ENCODE results near the gene CD163L1. TPM values are rescaled to one million over a fixed set of nuclear protein-coding genes. Genes with fewer than 3 reads are reported as not detected.

Gene CD163L1
- total RNA-seq = not detected

DNA sequence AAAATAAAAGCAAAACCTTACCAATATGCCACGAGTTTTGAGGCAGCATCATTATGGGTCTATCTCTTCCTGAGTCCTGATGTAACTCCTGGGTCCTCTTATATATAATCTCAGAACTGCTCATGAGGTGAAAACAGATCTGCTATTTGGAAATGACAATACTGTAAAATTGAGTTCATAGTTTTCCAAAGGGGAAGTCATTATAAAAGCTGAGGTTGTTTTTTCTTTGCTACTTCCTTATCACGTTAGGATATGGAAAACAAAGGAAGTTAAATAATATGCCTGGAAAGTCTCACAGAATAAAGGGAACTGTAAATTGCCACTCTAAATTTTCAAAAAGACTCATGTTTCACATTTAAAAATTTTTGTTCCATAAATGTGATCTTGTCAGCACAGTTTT is at the start of gene CD163L1:
Gene CD163L1 (minus strand): TSS at position 78 of the 400 bp plus-strand sequence. CDS start 26 bp downstream, at position 52.
- Mint-ChIP-seq H3K27ac (no peak within 1 kb of the TSS), H3K36me3 (no peaks in the 10 kb centered on the region), H3K27me3 (peaks cover 44% of the 10 kb centered on the region), H3K4me3 (no peak within 1 kb of the TSS), H3K9me3 (peaks cover 6% of the 10 kb centered on the region), H3K4me1 (no peaks in the 10 kb centered on the region)
- no peak for DNase-seq

DNA sequence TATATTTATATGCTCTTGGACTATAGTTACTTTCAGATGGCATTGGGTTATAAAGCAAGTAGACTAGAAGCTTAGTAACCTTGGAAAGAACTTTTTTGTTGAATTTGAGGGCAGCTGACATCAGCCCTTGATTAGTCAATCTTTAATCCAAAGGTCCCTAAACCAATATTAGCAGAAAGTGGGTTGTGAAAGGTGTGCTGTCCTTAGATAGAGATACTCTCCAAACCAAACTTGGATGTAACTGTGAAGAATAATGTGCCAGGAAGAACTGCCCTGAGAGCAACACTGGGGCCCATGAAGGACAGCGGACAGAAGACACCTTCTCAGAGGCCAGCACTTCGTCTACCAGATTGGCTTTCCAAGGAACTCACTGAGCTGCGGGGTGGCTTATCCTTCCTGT is 49.1 kb upstream of the CD163L1 start:
- Mint-ChIP-seq H3K4me3 (no peak overlapping the region), H3K9me3 (no peaks in the 10 kb centered on the region), H3K36me3 (no peaks in the 10 kb centered on the region), H3K27me3 (peaks cover 16% of the 10 kb centered on the region), H3K4me1 (no peaks in the 10 kb centered on the region), H3K27ac (no peak overlapping the region)
- DNase-seq = no peak

DNA sequence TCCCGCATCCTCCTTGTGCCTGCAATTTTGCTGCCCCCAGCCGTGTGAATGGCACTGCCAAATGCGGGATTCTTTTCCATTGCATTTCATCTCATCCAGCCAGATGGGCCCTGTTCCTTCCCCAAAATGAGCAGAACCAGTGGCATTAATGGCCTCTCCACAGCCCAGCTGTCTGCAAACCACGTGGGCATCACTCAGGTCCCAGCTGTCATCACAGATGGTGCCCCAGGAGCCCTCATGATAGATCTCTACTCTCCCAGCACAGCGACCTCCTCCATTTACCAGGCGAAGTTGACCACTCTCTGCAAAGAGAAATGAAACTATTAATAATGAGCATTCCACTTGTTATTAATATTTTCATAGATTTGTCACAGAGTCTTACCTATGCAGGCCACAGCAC is 42.6 kb upstream of the CD163L1 start:
- no peaks in the 10 kb centered on the region for H3K9me3 Mint-ChIP-seq
- no peak overlapping the region for H3K27ac Mint-ChIP-seq
- peaks cover 8% of the 10 kb centered on the region for H3K27me3 Mint-ChIP-seq
- H3K4me1 Mint-ChIP-seq = no peaks in the 10 kb centered on the region
- H3K4me3 Mint-ChIP-seq = no peak overlapping the region
- no peaks in the 10 kb centered on the region for H3K36me3 Mint-ChIP-seq
- no peak for DNase-seq

GRCh38 chr12:7485095-7485494 is 41.1 kb upstream of the CD163L1 start:
- peaks cover 8% of the 10 kb centered on the region for H3K27me3 Mint-ChIP-seq
- no peaks in the 10 kb centered on the region for H3K36me3 Mint-ChIP-seq
- no peak for DNase-seq
- no peaks in the 10 kb centered on the region for H3K4me1 Mint-ChIP-seq
- H3K9me3 Mint-ChIP-seq = no peaks in the 10 kb centered on the region
- H3K4me3 Mint-ChIP-seq = no peak overlapping the region
- H3K27ac Mint-ChIP-seq = no peak overlapping the region

DNA sequence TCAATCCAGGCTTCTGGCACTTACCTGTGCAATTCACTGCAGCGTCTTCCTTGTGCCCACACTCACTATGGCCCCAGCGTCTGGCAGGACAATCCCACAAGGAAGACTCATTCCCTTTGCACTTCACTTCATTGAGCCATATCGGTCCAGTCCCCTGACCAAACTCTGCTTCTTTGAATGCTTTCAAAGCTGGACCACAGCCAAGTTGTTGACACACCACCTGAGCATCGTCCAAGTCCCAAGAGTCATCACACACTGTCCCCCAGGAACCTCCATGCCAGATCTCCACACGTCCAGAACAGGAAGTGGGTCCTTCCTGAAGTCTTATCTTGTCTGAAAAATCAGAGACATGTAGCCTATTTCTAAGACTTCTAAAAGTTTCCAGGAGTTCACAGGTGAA is 39.4 kb upstream of the CD163L1 start:
- H3K27ac Mint-ChIP-seq = no peak overlapping the region
- no peak overlapping the region for H3K4me3 Mint-ChIP-seq
- H3K27me3 Mint-ChIP-seq = peaks cover 8% of the 10 kb centered on the region
- no peak for DNase-seq
- H3K4me1 Mint-ChIP-seq = no peaks in the 10 kb centered on the region
- H3K36me3 Mint-ChIP-seq = no peaks in the 10 kb centered on the region
- H3K9me3 Mint-ChIP-seq = no peaks in the 10 kb centered on the region

- Mint-ChIP-seq H3K9me3 (no peaks in the 10 kb centered on the region), H3K4me3 (no peak overlapping the region), H3K4me1 (no peaks in the 10 kb centered on the region), H3K36me3 (no peaks in the 10 kb centered on the region), H3K27me3 (peaks cover 10% of the 10 kb centered on the region), H3K27ac (no peak overlapping the region)
- DNase-seq = no peak
Observed at GRCh38 chr12:7479771-7480170, 35.8 kb upstream of the CD163L1 start.

DNA sequence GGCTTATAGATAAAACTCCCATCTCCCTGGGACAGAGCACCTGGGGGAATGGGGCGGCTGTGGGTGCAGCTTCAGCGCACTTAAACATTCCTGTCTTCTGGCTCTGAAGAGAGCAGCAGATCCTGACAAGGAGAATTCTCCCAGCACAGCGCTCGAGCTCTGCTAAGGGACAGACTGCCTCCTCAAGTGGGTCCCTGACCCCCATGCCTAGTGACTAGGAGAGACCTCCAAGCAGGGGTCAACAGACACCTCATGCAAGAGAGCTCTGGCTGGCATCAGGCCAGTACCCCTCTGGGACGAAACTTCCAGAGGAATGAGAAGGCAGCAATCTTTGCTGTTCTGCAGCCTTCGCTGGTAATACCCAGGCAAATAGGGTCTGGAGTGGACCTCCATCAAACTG is 28.1 kb upstream of the CD163L1 start:
- H3K27me3 Mint-ChIP-seq = peaks cover 10% of the 10 kb centered on the region
- H3K9me3 Mint-ChIP-seq = peaks cover 9% of the 10 kb centered on the region
- no peak overlapping the region for H3K4me3 Mint-ChIP-seq
- no peaks in the 10 kb centered on the region for H3K4me1 Mint-ChIP-seq
- no peak for DNase-seq
- H3K27ac Mint-ChIP-seq = no peak overlapping the region
- no peaks in the 10 kb centered on the region for H3K36me3 Mint-ChIP-seq

DNA sequence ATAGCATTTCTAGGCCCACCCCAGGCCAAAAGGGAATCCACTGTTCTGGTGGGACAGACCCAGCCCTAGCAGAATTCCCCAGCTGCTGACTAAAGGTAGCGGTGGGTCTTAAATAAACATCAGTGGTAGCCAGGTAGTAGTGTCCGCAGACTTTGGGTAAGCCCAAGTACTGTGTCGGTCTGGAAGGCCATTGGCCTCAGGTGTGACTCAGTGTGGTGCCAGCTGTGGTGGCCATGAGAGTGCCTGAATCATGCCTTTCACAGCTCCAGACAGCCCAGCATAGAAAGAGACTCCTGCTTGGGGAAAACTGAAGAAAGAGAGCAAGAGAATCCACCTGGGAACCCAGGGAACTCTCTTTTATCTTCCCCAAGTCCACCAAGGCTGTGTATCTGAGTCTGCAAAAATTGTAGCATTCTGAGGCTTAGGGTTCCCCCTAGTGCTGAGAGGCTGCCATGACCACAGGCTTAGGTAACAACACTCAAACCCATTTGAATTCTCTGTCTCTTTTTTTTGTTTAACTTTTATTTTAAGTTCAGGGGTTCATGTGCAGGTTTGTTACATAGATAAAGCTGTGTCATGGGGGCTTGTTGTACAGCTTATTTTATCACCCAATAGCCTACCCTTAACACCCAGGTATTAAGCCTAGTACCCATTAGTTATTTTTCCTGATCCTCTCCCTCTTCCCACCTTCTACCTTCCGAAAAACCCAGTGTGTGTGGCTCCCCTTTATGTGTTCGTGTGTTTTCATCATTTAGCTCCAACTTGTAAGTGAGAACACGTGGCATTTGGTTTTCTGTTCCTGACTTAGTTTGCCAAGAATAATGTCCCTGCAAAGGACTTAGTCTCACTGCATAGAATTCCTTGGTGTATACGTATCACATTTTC is 16.7 kb upstream of the CD163L1 start:
- H3K27me3 Mint-ChIP-seq = peaks cover 2% of the 10 kb centered on the region
- no peak overlapping the region for H3K4me3 Mint-ChIP-seq
- H3K4me1 Mint-ChIP-seq = no peaks in the 10 kb centered on the region
- H3K36me3 Mint-ChIP-seq = peaks cover 1% of the 10 kb centered on the region
- H3K9me3 Mint-ChIP-seq = no peaks in the 10 kb centered on the region
- no peak overlapping the region for H3K27ac Mint-ChIP-seq
- DNase-seq = peak; percentile 37

DNA sequence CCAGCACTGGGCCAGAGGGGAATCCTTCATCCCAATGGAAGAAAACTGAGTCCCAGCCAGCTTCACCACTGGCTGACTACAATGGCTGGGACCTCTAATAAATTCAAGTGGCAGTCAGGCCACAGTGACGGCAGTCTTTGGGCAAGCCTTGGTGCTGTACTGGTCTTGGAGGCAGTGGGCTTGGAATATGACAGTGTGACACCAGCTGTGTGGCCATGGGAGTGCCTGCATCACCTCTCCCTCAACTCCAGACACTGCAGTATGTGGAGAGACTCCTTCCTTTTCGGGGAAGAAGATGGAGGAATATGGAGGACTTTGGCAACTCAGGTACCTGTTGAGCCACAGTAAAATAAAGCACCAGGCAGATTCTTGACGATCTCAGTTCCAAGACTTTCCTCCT is 16.0 kb upstream of the CD163L1 start:
- no peaks in the 10 kb centered on the region for H3K4me1 Mint-ChIP-seq
- no peaks in the 10 kb centered on the region for H3K27me3 Mint-ChIP-seq
- H3K4me3 Mint-ChIP-seq = no peak overlapping the region
- H3K9me3 Mint-ChIP-seq = no peaks in the 10 kb centered on the region
- no peaks in the 10 kb centered on the region for H3K36me3 Mint-ChIP-seq
- no peak for DNase-seq
- H3K27ac Mint-ChIP-seq = no peak overlapping the region

DNA sequence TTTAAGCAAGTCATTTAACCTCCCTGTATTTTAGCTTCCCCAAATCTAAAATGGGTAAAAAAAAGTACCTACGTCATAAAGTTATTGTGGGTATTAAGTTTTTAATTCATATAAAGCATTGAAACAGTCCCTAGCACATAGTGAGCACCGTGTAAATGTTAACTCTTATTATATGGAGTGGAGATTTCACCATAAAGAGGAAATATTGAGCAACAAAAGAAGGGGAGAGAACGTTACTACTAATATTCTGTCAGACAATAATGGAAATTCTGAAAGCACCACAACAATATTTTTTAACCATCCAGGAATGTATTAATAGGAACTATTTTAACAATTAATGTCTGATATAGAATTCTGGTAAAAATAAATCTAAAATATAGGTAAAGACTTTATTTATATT is 7.8 kb upstream of the CD163L1 start:
- peaks cover 7% of the 10 kb centered on the region for H3K9me3 Mint-ChIP-seq
- no peak overlapping the region for H3K27ac Mint-ChIP-seq
- no peak overlapping the region for H3K4me3 Mint-ChIP-seq
- DNase-seq = no peak
- peaks cover 10% of the 10 kb centered on the region for H3K27me3 Mint-ChIP-seq
- no peaks in the 10 kb centered on the region for H3K36me3 Mint-ChIP-seq
- no peaks in the 10 kb centered on the region for H3K4me1 Mint-ChIP-seq

GRCh38 chr12:7450667-7451066 is 6.7 kb upstream of the CD163L1 start:
- Mint-ChIP-seq H3K27me3 (peaks cover 10% of the 10 kb centered on the region), H3K36me3 (no peaks in the 10 kb centered on the region), H3K4me3 (no peak overlapping the region), H3K9me3 (peaks cover 7% of the 10 kb centered on the region), H3K4me1 (no peaks in the 10 kb centered on the region), H3K27ac (no peak overlapping the region)
- DNase-seq = no peak

- no peaks in the 10 kb centered on the region for H3K36me3 Mint-ChIP-seq
- H3K4me3 Mint-ChIP-seq = no peak overlapping the region
- DNase-seq = no peak
- H3K9me3 Mint-ChIP-seq = no peaks in the 10 kb centered on the region
- peaks cover 15% of the 10 kb centered on the region for H3K27me3 Mint-ChIP-seq
- H3K4me1 Mint-ChIP-seq = no peaks in the 10 kb centered on the region
- no peak overlapping the region for H3K27ac Mint-ChIP-seq
Observed at GRCh38 chr12:7448099-7448498, 4.1 kb upstream of the CD163L1 start.

- H3K27ac Mint-ChIP-seq = no peak overlapping the region
- no peaks in the 10 kb centered on the region for H3K36me3 Mint-ChIP-seq
- H3K4me3 Mint-ChIP-seq = no peak overlapping the region
- no peak for DNase-seq
- peaks cover 39% of the 10 kb centered on the region for H3K27me3 Mint-ChIP-seq
- H3K9me3 Mint-ChIP-seq = peaks cover 3% of the 10 kb centered on the region
- no peaks in the 10 kb centered on the region for H3K4me1 Mint-ChIP-seq
Observed at GRCh38 chr12:7444537-7444936, 584 bp upstream of the CD163L1 start.

GRCh38 chr12:7441216-7441615 is 2.7 kb downstream of the CD163L1 start:
- DNase-seq = no peak
- H3K4me1 Mint-ChIP-seq = no peaks in the 10 kb centered on the region
- H3K36me3 Mint-ChIP-seq = no peaks in the 10 kb centered on the region
- no peak overlapping the region for H3K4me3 Mint-ChIP-seq
- peaks cover 51% of the 10 kb centered on the region for H3K27me3 Mint-ChIP-seq
- H3K27ac Mint-ChIP-seq = no peak overlapping the region
- peaks cover 6% of the 10 kb centered on the region for H3K9me3 Mint-ChIP-seq

DNA sequence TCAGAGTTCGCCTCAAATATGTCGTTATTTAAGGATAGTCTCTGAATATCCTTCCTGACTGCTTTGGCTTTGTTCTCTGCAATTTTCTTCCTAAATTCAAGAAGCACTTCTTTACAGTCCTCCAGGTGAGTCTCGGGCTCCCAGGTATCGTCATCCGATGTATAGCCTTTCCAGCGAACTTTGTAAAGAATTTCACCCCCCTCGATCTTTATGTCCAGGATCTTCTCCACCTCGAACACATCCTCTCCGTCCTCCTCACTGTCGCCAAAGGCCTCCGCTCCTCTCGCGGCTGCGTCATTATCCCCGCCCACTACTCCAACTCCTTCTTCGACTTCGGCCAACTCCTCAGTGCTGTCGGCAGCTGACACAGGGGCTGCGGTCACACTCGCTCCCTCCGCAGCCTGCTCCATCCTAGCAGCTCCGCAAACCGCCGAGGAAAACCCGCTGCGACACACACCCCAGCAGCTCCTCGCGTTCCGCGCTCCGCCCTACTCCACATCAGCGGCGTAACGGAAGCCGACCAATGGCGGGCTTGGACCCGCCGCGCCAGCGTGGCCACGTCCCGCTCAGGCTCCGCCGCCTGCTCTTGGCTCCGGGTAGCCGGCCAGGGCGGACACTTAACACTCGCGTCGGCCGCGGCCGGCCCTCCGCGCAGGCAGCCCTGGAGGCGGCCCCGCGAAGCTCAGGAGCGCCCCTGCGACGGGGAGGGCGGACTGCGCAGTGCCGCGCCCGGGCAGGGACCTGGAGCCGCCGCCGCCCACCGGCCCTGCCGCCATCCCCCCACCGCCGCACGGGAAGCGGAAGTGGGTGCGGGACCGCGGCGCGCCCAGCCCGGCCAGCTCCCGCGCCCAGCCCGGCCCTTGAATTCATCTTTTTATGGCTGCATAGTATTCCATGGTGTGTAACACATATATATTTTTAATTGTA is 4.1 kb downstream of the CD163L1 start:
- peak; percentile 55 for DNase-seq
- Mint-ChIP-seq H3K9me3 (peaks cover 6% of the 10 kb centered on the region), H3K36me3 (no peaks in the 10 kb centered on the region), H3K4me1 (no peaks in the 10 kb centered on the region), H3K27ac (no peak overlapping the region), H3K4me3 (peak overlapping the region; percentile 67), H3K27me3 (peaks cover 51% of the 10 kb centered on the region)
